Glomerular visceral epithelial cell (primary cell): ENCODE measurements around the gene LRFN2.

ENCODE experiments used
- DNase-seq: peaks from one replicate; pipeline ENCODE4 v3.0.0-alpha.2; 2016; ENCODE audit errors: extremely low spot score

The LRFN2 gene

GRCh38 chr6:40378725-40379074 is 208.5 kb downstream of the LRFN2 start:
- no peak for DNase-seq

- no peak for DNase-seq
Observed at GRCh38 chr6:40378071-40378724, 209.0 kb downstream of the LRFN2 start.

DNA sequence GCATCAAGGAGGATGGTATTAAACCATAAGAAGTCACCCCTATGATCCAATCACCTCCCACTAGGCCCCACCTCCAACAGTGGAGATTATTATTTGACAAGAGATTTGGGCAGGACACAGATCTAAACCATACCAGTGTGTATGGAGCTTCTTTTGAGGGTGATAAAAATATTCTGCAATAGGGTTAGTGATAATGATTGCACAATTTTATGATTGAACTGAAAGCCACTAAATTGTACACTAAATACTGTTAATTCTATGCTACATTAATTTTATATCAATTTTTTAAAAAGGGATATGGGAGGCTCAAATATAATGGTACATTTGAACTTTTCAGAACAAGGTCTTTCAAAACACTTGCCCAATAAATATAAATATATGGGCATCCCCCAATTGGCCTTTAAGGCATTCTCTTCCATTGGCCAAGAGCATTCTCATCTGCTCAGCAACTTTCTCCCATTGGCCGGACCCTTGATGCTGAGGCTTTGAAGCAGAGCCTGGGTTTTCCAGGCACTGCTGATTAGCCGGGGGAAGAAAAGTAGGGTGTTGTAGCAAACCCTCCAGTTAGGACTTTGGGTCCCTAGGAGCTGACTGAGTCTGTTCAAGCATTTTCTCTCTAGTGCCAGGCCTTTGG is 209.9 kb downstream of the LRFN2 start:
- DNase-seq: no peak

DNA sequence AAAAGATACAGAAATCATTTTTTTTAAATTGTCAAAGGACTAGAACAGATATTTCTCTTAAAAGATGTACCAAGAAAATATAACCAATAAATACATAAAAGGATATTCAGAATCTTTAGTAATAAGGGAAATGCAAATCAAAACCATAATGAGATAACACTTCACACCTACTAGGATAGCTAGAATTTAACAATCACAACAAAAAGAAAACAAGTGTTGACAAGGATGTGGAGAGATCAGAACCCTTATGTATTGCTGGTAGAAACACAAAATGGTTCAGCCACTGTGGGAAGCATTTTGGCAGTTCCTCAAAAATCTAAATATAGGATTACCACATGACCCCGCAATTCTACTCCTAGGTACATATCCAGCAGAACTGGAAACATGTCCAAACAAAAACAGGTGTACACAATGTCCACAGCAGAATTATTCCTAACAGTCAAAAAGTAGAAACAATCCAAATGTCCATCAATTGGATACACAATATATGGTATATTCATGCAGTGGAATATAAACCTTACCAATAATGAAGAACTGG is 211.0 kb downstream of the LRFN2 start:
- no peak for DNase-seq

DNA sequence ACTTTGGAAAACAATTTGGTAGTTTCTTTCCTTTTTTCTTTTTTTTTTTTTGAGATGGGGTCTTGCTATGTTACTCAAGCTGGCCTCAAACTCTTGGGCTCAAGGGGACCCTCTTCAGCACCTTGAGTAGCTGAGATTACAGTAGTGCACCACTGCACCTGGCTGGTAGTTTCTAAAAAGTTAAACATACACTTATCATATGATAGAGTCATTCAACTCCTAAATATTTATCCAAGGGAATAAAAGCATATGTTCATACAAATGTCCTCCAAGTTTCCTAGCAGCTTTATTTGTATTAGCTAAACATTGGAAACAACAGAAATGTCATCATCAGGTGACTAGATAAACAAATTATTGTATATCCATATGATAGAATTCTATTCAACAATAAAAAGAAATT is 213.9 kb downstream of the LRFN2 start:
- no peak for DNase-seq

- DNase-seq: no peak
Observed at GRCh38 chr6:40371621-40372020, 215.5 kb downstream of the LRFN2 start.

GRCh38 chr6:40371095-40371494 is 216.1 kb downstream of the LRFN2 start:
- no peak for DNase-seq

DNA sequence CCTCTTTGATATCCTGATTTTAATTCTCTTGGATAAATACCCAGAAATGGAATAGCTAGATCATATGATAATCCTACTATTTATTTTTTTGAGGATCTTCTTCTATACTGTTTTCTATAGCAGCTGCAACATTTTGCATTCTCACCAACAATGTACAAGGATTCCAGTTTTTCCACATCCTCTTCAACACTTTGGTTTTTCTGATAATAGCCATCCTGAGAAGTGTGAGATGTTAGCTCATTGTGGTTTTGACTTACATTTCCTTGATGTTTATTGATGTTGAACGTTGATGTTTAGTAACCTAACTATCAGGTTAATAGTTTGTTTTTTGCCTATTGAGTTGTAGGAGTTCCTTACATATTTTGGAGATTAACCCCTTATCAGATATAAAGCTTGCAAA is 217.3 kb downstream of the LRFN2 start:
- no peak for DNase-seq

DNA sequence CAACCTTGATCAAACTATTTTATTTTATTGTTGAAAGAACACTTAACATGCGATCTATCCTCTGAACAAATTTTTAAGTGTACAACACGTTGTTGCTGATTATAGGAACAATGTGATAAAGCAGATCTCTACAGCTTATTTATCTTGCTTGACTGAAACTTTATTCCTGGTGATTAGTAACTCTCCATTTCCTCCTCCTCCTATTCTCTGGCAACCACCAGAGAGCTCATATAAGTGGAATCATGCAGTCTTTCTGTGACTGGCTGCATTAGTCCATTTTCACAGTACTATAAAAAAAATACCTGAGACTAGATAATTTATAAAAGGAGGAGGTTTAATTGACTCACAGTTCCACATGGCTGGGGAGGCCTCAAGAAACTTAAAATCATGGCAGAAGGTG is 218.1 kb downstream of the LRFN2 start:
- DNase-seq: no peak

DNA sequence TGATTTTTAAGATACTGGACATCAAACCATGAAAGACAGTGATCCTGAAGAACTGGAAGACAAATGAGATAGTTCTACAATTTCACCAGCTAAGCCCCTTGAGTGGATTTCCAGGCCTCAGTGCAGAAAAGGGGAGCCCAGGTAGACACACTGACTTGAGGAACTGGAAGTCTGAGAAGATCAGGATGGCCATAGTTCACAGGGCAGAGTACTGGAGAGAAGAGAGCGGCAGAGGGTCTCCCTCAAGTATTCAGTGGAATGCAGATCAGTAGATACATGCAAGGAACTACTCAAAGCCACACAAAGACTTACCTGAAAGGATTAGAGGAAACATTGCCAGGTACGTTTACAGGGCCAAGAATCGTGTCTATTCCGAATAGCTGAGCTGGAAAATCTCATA is 224.3 kb downstream of the LRFN2 start:
- DNase-seq: no peak

DNA sequence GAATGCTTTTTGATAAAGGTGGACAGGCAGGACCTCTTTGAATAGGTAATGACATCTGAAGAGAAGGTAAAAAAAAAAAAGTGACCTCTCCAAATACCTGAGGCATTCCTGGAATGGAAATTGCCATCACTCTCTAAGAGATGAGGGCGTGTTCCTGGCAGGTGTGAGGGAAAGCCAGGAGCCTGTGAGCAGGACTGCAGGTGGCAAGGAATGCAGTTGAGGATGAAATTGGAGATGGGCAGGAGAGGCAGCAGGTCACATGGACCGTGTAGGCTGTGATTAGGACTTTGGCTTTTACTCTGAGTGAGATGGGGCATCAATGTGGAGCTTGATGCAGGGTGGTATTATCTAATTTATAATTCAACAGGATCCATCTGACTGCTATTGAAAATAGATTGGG is 227.4 kb downstream of the LRFN2 start:
- no peak for DNase-seq

- no peak for DNase-seq
Observed at GRCh38 chr6:40358473-40359460, 228.4 kb downstream of the LRFN2 start.

GRCh38 chr6:40356242-40356910 is 230.8 kb downstream of the LRFN2 start:
- DNase-seq: no peak

DNA sequence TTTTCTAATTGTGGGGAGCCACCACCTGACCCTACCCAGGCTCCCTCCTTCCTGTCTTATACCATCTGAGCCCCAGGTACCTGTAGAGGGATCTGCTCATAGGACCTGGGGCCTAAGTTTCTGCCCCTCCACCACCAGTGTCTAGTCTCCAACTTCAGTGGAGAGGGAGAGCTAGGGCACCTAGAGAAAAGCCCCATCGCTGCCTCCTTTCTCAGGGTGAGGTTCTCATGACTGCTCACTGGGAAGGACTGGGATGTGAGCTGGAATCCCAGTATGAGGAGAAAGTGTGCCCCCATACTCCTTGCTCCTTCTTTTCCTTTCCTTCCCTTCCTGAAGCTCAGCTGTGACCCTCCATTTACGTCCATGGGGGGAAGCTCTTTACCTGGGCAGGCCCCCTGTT is 231.6 kb downstream of the LRFN2 start:
- no peak for DNase-seq

- DNase-seq: no peak
Observed at GRCh38 chr6:40355066-40355465, 232.1 kb downstream of the LRFN2 start.

GRCh38 chr6:40353967-40354452 is 233.2 kb downstream of the LRFN2 start:
- no peak for DNase-seq

- DNase-seq: no peak
Observed at GRCh38 chr6:40353197-40353966, 233.8 kb downstream of the LRFN2 start.

GRCh38 chr6:40352527-40353170 is 234.5 kb downstream of the LRFN2 start:
- no peak for DNase-seq

DNA sequence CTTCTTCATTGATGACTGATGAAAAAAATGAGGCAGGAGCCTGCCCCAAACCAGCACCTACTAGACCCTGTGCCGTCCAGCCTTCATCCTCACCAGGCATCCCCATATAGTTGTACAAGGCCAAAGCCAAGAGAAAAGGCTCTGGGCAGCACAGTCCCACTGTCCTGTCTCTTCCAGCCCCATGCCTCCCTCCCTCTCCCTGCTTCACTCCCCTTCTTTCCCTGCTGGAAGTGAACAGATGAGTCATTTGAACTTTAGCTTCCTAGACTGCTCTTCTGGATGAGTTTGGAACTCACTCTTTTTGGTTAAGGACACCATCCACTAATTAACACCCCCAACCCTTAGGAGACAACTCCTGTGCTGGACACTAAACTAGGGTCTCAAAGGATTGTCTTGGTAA is 235.2 kb downstream of the LRFN2 start:
- no peak for DNase-seq

GRCh38 chr6:40350747-40351217 is 236.4 kb downstream of the LRFN2 start:
- no peak for DNase-seq
